HG02870 (cell line): ENCODE results near the gene RELCH.

Experiments
- ATAC-seq: cut with Tn5 transposase; IDR thresholded peaks from one replicate; pipeline ENCODE4 v1.9.1; 2021; ENCODE audit warnings: mild to moderate bottlenecking, moderate library complexity; ENCODE audit not compliant: unreplicated experiment

RELCH gene

GRCh38 chr18:62258093-62258492 lies 71.0 kb downstream of the RELCH start:
- ATAC-seq, result no peak

- no peak for ATAC-seq
Observed at GRCh38 chr18:62258616-62259015, 71.6 kb downstream of the RELCH start.

GRCh38 chr18:62262061-62262460 lies 75.0 kb downstream of the RELCH start:
- no peak for ATAC-seq

- no peak for ATAC-seq
Observed at GRCh38 chr18:62264984-62265383, 77.9 kb downstream of the RELCH start.

GRCh38 chr18:62277045-62277444 lies 90.0 kb downstream of the RELCH start:
- no peak for ATAC-seq

- ATAC-seq, result no peak
Observed at GRCh38 chr18:62279561-62279960, 92.5 kb downstream of the RELCH start.

GRCh38 chr18:62280058-62280457 lies 93.0 kb downstream of the RELCH start:
- no peak for ATAC-seq

GRCh38 chr18:62280786-62281185 lies 93.7 kb downstream of the RELCH start:
- ATAC-seq, result no peak

- ATAC-seq, result no peak
Observed at GRCh38 chr18:62281684-62282083, 94.6 kb downstream of the RELCH start.

- ATAC-seq, result no peak
Observed at GRCh38 chr18:62282188-62282629, 95.2 kb downstream of the RELCH start.

GRCh38 chr18:62284637-62285036 lies 97.6 kb downstream of the RELCH start:
- ATAC-seq, result no peak

- no peak for ATAC-seq
Observed at GRCh38 chr18:62285281-62285680, 98.2 kb downstream of the RELCH start.

- peak; percentile 36 for ATAC-seq
Observed at GRCh38 chr18:62287781-62288664, 101.0 kb downstream of the RELCH start.

GRCh38 chr18:62288665-62289008 lies 101.6 kb downstream of the RELCH start:
- peak; percentile 61 for ATAC-seq

GRCh38 chr18:62289047-62289446 lies 102.0 kb downstream of the RELCH start:
- ATAC-seq, result peak; percentile 79

GRCh38 chr18:62294073-62294472 lies 107.0 kb downstream of the RELCH start:
- ATAC-seq, result no peak

GRCh38 chr18:62300359-62300963 lies 113.4 kb downstream of the RELCH start:
- no peak for ATAC-seq

GRCh38 chr18:62301322-62301721 lies 114.3 kb downstream of the RELCH start:
- ATAC-seq, result no peak

- peak; percentile 82 for ATAC-seq
Observed at GRCh38 chr18:62312851-62313250, 125.8 kb downstream of the RELCH start.

- ATAC-seq, result no peak
Observed at GRCh38 chr18:62318228-62319180, 131.4 kb downstream of the RELCH start.

- ATAC-seq, result no peak
Observed at GRCh38 chr18:62321201-62321600, 134.1 kb downstream of the RELCH start.
